ENCODE data around the gene PRPF31. TPM values are rescaled to one million over a fixed set of nuclear protein-coding genes. Genes with fewer than 3 reads are reported as not detected.
A peak's percentile ranks its signal among the peaks of the same experiment; 100 is the strongest.
"Not testable (repeated sequence)": the region's sequence is repeated elsewhere in the genome, so short reads cannot be mapped to it uniquely, and the experiment has no call there.

Gene PRPF31
- total RNA-seq, 4 donors from 2014 or later, result 53.6 to 66.7 (median 57.1) TPM

- WGBS, 2 donors, result 82 to 86% methylated on average over 5 of the region's 5 CpGs
- H3K27me3 ChIP-seq, result no peaks in the 10 kb centered on the region
- intact Hi-C loops (cut with DNase I), result no loop called here
Observed at GRCh38 chr19:54077334-54077733, 38.2 kb upstream of the PRPF31 start.

DNA sequence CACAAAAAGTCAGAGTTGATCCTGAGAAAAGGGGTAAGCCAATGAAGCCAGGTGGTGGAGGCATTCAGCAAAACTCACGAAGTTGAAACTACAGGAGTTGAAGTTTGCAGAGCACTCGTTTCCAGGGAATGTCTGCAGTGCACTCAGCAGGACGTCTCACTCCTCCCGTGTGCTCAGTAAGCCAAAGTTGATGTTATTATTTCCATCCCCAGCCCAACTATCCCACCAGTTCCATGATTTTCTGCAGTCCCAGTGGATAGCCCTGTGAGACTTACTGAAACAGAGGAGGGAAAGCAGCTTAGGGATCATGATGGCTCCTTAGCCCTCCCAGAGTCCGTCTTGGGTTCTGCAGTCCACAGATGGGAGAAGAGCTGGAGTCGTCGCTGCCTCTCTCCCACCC, 34.5 kb upstream of the PRPF31 start, which contains the start of gene TARM1:
Gene TARM1 (minus strand): TSS at position 334 of the 400 bp plus-strand sequence. CDS start 25 bp downstream, at position 309.
- intact Hi-C loops (cut with DNase I), result no loop called here
- Histone ChIP-seq H3K4me3 (replicated peaks in 1 of 3) (no peak within 1 kb of the TSS), H3K9me3 (no peaks in the 10 kb centered on the region), H3K27ac (no peak within 1 kb of the TSS), H3K4me1 (no peaks in the 10 kb centered on the region), H3K27me3 (no peaks in the 10 kb centered on the region), H3K36me3 (no peaks in the 10 kb centered on the region)
- TF ChIP-seq CTCF (IDR thresholded peaks at IDR 0.05) (no peak), POLR2A (IDR thresholded peaks at IDR 0.05) (no peak)
- 75 to 83% methylated on average over 7 of the region's 7 CpGs for WGBS, 2 donors
- no peak for DNase-seq

More at GRCh38 chr19:54077334-54077733, 38.2 kb upstream of the PRPF31 start:
- Histone ChIP-seq H3K27ac (no peak overlapping the region), H3K36me3 (no peaks in the 10 kb centered on the region), H3K4me1 (no peaks in the 10 kb centered on the region), H3K4me3 (replicated peaks in 1 of 3) (no peak overlapping the region), H3K9me3 (no peaks in the 10 kb centered on the region)
- TF ChIP-seq CTCF (IDR thresholded peaks at IDR 0.05), result no peak
- no peak for TF ChIP-seq POLR2A (IDR thresholded peaks at IDR 0.05)
- no peak for DNase-seq

DNA sequence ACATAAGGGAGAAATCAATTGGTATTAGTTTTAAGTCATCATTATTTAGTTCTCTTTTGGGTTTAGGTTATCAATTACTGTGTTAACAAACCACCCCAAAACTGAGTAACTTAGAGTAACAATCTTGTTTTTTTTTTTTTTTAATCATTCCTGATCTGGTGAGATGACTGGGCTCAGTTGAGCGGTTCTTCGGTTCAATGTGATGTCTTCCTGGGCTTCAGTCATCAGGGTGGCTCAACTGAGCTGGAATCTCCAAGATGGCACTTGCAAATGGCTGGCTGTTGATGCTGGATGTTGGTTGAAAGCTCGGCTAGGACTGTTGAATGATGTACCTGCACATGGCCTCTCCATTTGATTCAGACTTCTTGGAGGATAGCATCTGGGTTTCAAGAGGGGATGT, 31.1 kb upstream of the PRPF31 start:
- Histone ChIP-seq H3K9me3 (no peaks in the 10 kb centered on the region), H3K27me3 (no peaks in the 10 kb centered on the region), H3K27ac (no peak overlapping the region), H3K4me3 (replicated peaks in 1 of 3) (no peak overlapping the region), H3K4me1 (no peaks in the 10 kb centered on the region), H3K36me3 (no peaks in the 10 kb centered on the region)
- TF ChIP-seq CTCF (IDR thresholded peaks at IDR 0.05) (no peak), POLR2A (IDR thresholded peaks at IDR 0.05) (no peak)
- intact Hi-C loops (cut with DNase I), result no loop called here
- DNase-seq, result no peak
- WGBS, 2 donors, result 90 to 91% methylated on average over 3 of the region's 3 CpGs

DNA sequence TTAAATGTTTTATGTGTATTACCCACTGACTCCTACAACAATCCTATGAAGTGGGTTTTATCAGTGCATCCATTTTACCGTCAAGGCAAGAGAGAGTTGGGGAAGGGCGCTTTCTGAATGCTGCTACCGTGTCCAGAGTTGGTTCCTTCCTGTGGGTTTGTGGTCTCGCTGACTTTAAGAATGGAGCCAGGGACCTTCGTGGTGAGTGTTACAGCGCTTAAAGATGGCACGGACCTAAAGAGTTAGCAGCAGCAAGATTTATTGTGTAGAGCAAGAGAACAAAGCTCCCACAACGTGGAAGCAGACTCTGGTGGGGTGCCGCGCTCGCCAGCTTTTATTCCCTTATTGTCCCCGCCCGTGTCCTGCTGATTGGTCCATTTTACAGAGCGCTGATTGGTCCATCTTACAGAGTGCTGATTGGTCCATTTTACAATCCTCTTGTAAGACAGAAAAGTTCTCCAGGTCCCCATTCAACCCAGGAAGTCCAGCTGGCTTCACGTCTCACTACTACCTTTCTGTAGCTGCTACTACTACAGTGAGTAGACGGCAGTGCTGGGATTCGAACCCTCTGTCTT, 21.0 kb upstream of the PRPF31 start:
- 83 to 86% methylated on average over 17 of the region's 17 CpGs for WGBS, 2 donors
- TF ChIP-seq CTCF (IDR thresholded peaks at IDR 0.05) (no peak), POLR2A (IDR thresholded peaks at IDR 0.05) (no peak)
- Histone ChIP-seq H3K27me3 (peaks cover 4% of the 10 kb centered on the region), H3K4me3 (replicated peaks in 1 of 3) (no peak overlapping the region), H3K36me3 (no peaks in the 10 kb centered on the region), H3K4me1 (peaks cover 5 to 8% of the 10 kb centered on the region in 2 donors), H3K27ac (no peak overlapping the region), H3K9me3 (no peaks in the 10 kb centered on the region)
- no peak for DNase-seq
- intact Hi-C loops (cut with DNase I), result no loop called here

GRCh38 chr19:54095136-54095858, 20.3 kb upstream of the PRPF31 start:
- no peak for DNase-seq
- WGBS, 2 donors, result 44 to 75% methylated on average over 11 to 19 of the region's 22 CpGs
- no peak for TF ChIP-seq CTCF (IDR thresholded peaks at IDR 0.05)
- no peak for TF ChIP-seq POLR2A (IDR thresholded peaks at IDR 0.05)
- no peaks in the 10 kb centered on the region for H3K36me3 ChIP-seq
- H3K27ac ChIP-seq, result no peak overlapping the region
- intact Hi-C loops (cut with DNase I), result no loop called here
- H3K4me1 ChIP-seq, result peaks cover 5 to 8% of the 10 kb centered on the region in 2 donors
- peaks cover 4% of the 10 kb centered on the region for H3K27me3 ChIP-seq
- peak overlapping the region in 1 of 3 donors; percentile 1 for H3K4me3 ChIP-seq (replicated peaks in 1 of 3)
- no peaks in the 10 kb centered on the region for H3K9me3 ChIP-seq

DNA sequence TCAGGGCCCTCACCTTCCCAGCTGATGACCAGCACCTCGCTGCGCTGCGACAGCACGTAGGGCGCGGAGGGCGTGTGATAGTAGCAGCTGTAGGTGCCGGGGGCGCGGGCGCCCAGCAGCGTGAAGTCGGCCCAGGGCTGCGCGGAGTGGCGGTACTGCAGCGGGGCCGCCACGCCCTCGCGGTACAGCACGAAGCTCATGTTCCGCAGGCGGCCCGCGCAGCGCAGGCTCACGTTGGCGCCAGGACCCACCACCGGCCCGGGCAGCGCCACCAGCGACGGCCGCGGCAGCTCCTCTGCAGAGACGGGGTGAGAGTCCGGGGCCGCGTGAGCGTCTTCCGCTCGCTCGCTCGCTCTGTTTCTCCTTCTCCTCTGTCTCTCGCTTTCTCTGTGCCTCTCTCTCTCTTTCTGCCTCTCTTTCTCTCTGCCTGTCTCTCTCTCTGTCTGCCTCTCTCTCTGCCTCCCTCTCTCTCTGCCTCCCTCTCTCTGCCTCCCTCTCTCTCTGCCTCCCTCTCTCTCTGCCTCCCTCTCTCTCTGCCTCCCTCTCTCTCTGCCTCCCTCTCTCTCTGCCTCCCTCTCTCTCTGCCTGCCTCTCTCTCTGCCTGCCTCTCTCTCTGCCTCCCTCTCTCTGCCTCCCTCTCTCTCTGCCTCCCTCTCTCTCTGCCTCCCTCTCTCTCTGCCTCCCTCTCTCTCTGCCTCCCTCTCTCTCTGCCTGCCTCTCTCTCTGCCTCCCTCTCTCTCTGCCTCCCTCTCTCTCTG, 19.5 kb upstream of the PRPF31 start:
- peak overlapping the region in 1 of 3 donors; percentile 1 for H3K4me3 ChIP-seq (replicated peaks in 1 of 3)
- H3K27ac ChIP-seq; H3K4me1 ChIP-seq; H3K27me3 ChIP-seq; H3K36me3 ChIP-seq; intact Hi-C loops (cut with DNase I); H3K9me3 ChIP-seq: not testable (repeated sequence)
- WGBS, 2 donors, result 1 to 2% methylated on average over 20 to 27 of the region's 46 CpGs
- DNase-seq, result peak; percentile 25 to 42

Measured in thyroid gland (tissue), 4 donors.